Measurements from ENCODE around the gene CDKAL1.
A peak's percentile ranks its signal among the peaks of the same experiment; 100 is the strongest.
"Not testable (repeated sequence)": the region's sequence is repeated elsewhere in the genome, so short reads cannot be mapped to it uniquely, and the experiment has no call there.

Gene CDKAL1

GRCh38 chr6:20806669-20807068, 272.4 kb downstream of the CDKAL1 start:
- no peak for DNase-seq

- no peak for DNase-seq
Observed at GRCh38 chr6:20808439-20808838, 274.2 kb downstream of the CDKAL1 start.

- no peak for DNase-seq
Observed at GRCh38 chr6:20808924-20809323, 274.7 kb downstream of the CDKAL1 start.

GRCh38 chr6:20810727-20811108, 276.5 kb downstream of the CDKAL1 start:
- DNase-seq = no peak

GRCh38 chr6:20811109-20811761, 277.0 kb downstream of the CDKAL1 start:
- DNase-seq = peak; percentile 12

- DNase-seq = no peak
Observed at GRCh38 chr6:20812776-20813175, 278.5 kb downstream of the CDKAL1 start.

GRCh38 chr6:20814494-20814893, 280.2 kb downstream of the CDKAL1 start:
- no peak for DNase-seq

- no peak for DNase-seq
Observed at GRCh38 chr6:20816126-20816525, 281.9 kb downstream of the CDKAL1 start.

GRCh38 chr6:20817806-20818320, 283.6 kb downstream of the CDKAL1 start:
- DNase-seq = no peak

- DNase-seq = no peak
Observed at GRCh38 chr6:20819774-20820400, 285.6 kb downstream of the CDKAL1 start.

GRCh38 chr6:20826378-20826777, 292.1 kb downstream of the CDKAL1 start:
- no peak for DNase-seq

GRCh38 chr6:20827798-20828197, 293.5 kb downstream of the CDKAL1 start:
- no peak for DNase-seq

- no peak for DNase-seq
Observed at GRCh38 chr6:20830576-20830975, 296.3 kb downstream of the CDKAL1 start.

GRCh38 chr6:20831251-20831650, 297.0 kb downstream of the CDKAL1 start:
- DNase-seq = not testable (repeated sequence)

GRCh38 chr6:20833881-20834515, 299.7 kb downstream of the CDKAL1 start:
- DNase-seq = no peak

- no peak for DNase-seq
Observed at GRCh38 chr6:20835315-20836010, 301.2 kb downstream of the CDKAL1 start.

- peak; percentile 18 for DNase-seq
Observed at GRCh38 chr6:20837189-20837588, 302.9 kb downstream of the CDKAL1 start.

- no peak for DNase-seq
Observed at GRCh38 chr6:20838113-20838512, 303.9 kb downstream of the CDKAL1 start.

GRCh38 chr6:20839630-20840029, 305.4 kb downstream of the CDKAL1 start:
- no peak for DNase-seq

GRCh38 chr6:20840675-20841074, 306.4 kb downstream of the CDKAL1 start:
- peak; percentile 12 for DNase-seq

- DNase-seq = no peak
Observed at GRCh38 chr6:20841806-20842205, 307.5 kb downstream of the CDKAL1 start.

GRCh38 chr6:20845592-20845991, 311.3 kb downstream of the CDKAL1 start:
- DNase-seq = peak; percentile 26

- DNase-seq = peak; percentile 72
Observed at GRCh38 chr6:20846602-20847028, 312.4 kb downstream of the CDKAL1 start.
